HG03469 (cell line): ENCODE results near the gene SOST.

Experiments used
- ATAC-seq: cut with Tn5 transposase; IDR thresholded peaks from one replicate; pipeline ENCODE4 v1.9.1; 2021; ENCODE audit warnings: mild to moderate bottlenecking, moderate library complexity, moderate number of reproducible peaks; ENCODE audit not compliant: unreplicated experiment

The SOST gene

GRCh38 chr17:43774304-43775250, 16.0 kb upstream of the SOST start:
- ATAC-seq, result no peak

DNA sequence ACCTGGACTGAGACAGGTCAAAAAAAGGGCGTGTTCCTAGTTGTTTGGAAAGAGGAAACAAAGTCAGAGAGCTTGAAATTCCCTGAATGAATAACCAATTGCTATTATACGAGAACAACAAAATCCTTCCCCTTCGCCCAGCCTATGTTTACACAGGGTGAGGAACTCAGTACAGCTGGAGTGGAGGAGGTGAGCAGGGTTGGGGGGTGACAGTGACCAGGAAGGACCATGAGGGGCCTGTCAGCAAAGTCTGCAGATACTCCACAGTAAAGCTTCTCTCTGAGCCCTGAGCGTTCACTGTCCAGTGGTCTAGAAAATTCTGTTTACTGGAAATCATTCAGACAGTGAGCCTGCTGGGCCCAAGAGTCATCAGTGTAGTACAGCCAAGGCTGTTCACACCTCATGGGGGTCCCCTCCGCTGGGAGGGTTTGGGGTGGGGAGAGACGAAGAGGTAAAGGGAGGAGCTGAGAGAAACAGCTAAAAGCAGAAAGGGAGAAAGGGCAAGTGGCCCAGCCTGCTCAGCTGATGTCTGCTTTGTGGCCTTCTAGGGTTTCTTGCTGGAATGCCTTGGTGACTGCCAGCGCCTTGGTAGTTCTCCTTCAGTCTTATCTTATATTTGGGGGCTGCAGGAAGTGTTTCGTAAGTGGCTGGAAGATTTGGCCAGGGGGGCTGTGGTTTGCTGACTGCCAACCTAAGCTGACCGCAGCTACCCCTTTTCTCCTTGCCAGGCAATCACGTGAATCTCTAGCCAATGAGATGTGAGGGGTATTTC, 14.5 kb upstream of the SOST start:
- ATAC-seq, result no peak

DNA sequence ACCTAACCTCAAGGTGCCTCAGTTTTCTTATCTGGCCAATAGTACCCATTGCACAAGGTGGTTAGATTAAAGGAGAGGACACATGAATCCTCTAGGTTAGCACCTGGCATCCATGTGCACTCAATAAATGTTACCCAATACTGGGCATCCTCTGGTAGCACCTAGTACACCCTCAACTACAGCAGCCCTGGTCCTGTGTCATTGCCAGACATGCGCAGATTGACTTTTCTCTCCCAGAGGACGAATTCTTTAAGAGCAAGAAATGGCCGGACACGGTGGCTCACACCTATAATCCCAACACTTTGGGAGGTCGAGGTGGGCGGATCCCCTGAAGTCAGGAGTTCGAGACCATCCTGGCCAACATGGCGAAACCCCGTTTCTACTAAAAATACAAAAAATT, 12.9 kb upstream of the SOST start:
- ATAC-seq, result no peak

GRCh38 chr17:43770957-43771356, 12.4 kb upstream of the SOST start:
- no peak for ATAC-seq

GRCh38 chr17:43769859-43770258, 11.3 kb upstream of the SOST start:
- no peak for ATAC-seq

DNA sequence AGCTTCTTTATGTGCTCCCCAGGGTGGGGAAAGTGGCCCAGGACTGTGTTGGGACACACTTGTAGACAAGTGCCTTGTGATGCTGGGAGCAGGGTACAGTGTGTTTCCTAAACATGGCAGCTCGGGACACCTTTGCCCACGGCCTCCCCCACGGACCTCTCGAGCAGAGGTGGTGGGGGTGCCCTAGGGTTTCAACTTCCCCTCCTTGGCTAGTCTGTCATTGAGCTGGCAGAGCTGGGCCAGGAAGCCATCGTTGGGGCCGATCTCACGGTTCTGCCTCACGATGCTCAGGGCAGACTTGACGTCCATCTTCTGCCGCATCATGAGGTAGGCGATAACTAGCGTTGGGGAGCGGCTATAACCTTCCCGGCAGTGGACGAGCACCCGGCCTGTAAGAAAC, 10.8 kb upstream of the SOST start:
- no peak for ATAC-seq

DNA sequence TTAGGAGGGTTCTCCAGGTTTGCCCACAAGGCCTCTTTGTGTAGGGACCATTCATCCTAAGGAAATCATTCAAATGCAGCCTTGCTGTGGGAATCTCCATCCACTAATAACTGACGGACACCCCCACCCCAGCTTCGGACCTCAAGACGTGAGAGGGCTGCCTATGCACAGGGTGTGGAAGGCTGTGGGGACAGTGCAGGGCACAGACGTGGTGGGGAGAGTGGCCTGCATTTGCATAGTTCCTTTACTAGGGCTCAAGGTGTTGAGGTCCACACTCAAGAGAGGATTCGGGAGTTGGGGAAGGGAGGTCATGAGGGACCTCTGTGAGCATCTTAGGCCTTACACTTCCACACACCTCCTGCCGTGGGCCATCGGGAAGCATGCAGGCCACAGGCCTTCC, 10.4 kb upstream of the SOST start:
- ATAC-seq, result no peak

DNA sequence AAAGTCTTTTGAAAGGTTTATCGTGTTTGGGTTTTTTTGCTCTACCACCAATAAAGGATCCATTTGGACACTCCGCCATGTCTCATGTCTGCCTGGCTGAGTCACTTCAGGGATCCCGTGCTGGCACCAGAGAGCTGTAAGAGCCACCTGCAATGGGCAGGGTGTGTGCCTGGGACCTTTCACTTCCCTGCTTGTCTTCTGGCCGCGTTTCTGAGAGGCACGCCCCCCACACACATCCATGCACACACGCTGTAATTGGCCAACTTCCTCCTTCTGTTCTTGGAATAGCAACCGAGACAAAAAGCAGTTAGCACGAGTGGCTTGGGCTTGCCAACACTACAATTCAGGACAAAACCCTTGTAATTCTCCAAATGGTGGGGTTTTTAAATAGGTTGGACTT, 9.8 kb upstream of the SOST start:
- ATAC-seq, result no peak

GRCh38 chr17:43767713-43768059, 9.1 kb upstream of the SOST start:
- no peak for ATAC-seq

GRCh38 chr17:43767053-43767712, 8.6 kb upstream of the SOST start:
- no peak for ATAC-seq

GRCh38 chr17:43766413-43767052, 7.9 kb upstream of the SOST start:
- no peak for ATAC-seq

DNA sequence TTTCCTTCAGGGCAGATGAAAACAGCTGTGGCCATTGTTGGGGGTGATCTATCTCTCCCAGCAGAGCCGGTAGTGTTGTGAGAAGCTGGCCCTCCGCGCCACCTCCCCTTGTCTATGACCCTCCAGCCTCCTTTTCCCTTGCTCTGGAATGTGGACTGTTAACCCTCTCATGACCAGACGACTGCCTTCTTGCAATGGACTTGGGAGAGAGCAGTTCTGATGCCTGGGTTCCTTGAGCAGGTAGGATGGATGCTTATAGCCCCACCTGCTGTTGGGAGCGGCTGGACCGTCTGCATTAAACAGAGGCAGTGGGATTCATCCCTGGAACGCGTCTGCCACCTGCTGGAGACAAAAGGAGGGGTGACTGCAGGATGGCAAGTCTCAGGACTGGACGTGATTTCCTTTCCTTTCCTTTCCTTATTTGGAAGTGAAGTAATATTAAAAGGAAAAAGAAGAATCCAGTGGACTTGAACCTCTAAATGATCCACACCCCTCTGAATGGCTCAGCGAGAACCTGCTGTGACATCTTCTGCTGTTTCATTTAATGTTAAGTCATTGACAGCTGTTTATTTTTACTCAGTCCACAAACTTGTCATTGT, 1.8 kb upstream of the SOST start:
- ATAC-seq, result no peak

DNA sequence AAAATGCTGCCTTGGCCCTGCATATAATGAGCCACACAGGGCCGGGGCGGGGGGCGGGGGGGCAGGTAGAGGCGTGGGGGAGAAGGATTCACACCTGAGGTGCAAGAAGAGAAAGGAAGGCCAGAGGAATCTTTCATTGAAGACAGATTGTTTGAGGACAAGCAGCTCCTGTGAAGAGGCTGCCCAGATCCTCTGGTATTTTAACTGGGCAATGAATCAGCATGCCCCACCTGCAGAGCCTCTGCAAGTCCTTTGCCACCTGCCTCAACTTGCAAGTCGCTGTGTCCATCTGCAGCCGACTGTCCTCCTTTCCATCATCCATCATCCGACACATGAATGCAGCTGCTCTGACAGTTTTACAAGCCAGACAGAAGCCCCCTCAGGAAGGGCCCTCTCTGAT, 1.2 kb upstream of the SOST start:
- no peak for ATAC-seq

DNA sequence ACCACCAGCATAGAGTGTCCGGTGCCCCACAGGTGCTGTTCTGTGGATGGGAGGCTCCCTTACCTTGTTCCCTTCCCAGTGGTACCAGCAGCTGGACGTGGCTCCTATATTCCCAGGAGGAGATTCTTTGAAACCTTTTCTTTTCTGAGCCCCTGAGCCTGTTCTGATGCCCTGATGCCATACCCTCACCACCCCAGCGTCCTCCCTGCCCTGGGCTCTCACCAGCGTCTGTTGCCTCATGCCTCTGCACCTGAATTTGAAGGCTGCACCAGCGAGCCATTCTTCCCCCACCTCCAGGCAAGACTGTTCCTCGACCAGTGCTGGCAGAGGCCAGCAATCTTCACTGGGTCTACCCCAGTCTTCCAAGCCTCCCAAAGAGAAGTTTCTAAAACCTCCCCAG, 505 bp downstream of the SOST start:
- no peak for ATAC-seq

GRCh38 chr17:43757171-43757660, 1.4 kb downstream of the SOST start:
- ATAC-seq, result no peak

GRCh38 chr17:43756201-43756600, 2.4 kb downstream of the SOST start:
- no peak for ATAC-seq

GRCh38 chr17:43755389-43755875, 3.2 kb downstream of the SOST start:
- no peak for ATAC-seq

DNA sequence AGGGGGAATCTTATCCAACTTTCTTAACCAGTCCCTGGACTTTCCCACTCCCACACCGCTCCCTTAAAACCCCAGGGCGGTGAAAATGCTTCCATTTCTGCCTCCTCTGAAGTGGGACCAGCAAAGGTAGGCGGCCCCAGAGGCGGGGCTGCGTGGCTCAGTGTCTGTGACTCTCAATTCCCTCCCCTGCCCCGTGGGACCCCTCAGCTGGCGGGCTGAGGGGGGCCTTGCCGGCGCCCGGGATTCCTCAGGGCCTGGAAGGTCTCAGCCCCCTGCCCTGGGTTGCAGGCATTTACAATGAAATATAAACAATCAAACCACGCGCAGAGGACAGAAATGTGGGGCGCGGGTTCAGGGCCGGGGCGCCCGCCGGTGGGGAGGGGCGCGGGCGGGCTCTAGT, 3.6 kb downstream of the SOST start:
- ATAC-seq, result no peak

- ATAC-seq, result no peak
These were observed 5.0 kb downstream of the SOST start for GRCh38 chr17:43753493-43754129.

GRCh38 chr17:43750153-43750552, 8.4 kb downstream of the SOST start:
- no peak for ATAC-seq
